Stimulated activated CD4-positive, alpha-beta T cell treated with anti-CD3 and anti-CD28 coated beads, Interleukin-2, amount 100 ng/mL, for 4 hours (primary cell): ENCODE data around the gene ANKS1B.
"Not testable (repeated sequence)": the region's sequence is repeated elsewhere in the genome, so short reads cannot be mapped to it uniquely, and the experiment has no call there.

Experiments
- DNase-seq: peaks from one replicate; pipeline ENCODE4 v3.0.0-alpha.2; 2020; ENCODE audit warnings: low read depth

Gene ANKS1B

DNA sequence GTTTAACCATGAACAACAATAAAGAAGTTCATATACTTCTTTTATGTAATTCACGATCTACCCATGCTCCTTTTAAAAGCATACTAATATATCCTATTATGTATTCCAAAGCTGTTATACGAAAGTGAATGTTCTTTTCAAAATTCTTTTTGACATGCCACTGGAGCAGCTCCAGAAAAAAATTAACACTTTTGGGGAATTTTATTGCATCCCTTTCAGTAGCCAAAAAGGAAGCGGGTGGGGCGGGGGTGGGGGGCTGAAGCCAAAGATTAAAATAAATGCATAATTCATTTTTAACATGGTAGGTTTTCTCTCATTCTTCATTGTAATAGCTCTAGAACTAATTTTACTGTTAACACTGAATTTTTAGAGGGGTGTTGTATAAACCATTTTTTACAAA is 123.0 kb downstream of the ANKS1B start:
- DNase-seq: no peak

DNA sequence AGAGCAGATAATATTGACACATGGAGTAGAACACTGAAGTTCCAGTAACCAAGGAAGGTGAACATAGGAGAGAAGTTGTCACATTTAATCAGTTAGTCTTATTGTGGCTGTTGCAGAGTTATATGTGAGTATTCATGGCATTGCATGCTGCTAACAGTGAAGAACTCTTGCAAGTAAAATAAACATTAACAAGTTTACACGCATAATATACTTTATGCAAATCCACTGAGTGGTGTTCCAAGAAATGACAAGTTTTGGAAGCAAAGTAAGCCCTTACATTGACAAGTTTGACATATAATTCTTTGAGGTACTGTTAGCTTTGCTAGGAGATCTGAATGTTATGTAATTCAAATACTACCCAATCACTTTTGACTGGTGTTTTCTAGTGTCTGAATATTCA is 125.6 kb downstream of the ANKS1B start:
- DNase-seq: no peak

DNA sequence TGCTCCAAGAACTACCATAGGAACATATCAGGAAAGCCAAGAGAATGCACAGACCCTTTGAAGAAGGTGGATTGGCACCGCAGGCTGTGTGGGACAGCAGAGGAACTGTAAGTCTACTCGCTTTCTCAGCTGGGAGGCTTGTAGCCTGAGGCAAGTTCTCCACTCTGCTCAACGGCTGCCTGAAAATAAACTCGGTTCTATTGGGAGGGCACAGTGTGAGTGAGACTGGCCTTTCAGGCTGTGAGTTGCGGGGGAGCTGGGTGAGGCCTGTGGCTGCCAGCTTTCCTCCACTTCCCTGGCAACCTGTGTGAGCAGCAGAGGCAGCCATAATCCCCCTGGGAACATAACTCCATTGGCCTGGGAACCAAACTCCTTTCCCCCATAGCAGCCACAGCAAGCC is 132.1 kb downstream of the ANKS1B start:
- no peak for DNase-seq

DNA sequence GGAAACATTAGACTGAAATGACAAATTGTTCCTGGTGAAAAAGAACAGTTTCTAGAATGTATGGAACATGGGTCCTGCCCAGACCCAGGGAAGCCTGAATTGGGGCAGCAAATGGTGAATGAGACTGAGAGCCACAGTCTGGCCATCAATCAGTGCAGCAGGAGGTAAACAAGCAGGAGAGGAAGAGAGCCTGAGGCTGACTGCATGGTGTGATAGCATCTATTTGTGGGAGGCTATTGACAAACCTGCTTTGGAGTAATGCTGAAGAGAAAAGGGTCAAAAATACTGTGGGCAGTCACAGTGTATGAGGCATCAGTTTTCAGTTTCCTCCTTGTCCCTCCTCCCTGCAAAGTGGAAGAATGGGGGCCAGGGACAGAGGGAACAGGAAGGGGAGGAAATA is 136.8 kb downstream of the ANKS1B start:
- DNase-seq: no peak

DNA sequence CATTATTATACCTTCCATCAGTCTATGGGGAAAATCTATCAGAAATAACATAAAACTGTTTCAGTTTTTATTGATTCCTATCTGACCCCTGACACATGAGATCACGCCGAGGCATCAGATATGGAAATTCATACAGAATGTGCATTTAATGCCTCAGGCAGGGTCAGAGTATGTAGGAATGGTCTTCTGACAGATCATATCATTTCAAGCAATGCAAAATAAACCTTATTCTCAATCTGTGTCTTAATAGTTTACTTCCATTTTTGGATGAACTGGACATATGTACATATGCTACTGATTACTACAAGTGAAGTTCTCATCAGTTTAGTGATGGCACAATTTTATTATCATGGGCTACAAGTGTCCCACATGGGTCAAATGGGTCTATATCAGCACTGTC is 150.0 kb downstream of the ANKS1B start:
- DNase-seq: no peak

DNA sequence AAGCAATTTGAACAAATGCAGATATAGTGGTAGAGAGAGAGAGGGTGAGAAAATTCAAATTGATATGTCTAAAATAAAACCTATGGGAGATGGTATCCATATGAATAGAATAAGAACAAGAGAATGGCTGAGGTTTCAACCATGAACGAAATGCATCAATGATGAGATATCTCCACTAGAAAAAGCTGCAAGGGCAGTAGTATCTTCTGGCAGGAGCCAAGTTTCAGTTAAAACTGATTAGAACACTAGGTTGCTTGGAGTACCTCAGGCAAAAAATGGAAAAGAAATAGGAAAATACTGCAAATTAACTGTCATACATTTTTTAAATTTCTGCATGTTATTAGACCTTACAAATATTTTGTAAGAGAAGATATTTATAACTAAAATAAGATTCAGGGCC is 151.3 kb downstream of the ANKS1B start:
- no peak for DNase-seq

DNA sequence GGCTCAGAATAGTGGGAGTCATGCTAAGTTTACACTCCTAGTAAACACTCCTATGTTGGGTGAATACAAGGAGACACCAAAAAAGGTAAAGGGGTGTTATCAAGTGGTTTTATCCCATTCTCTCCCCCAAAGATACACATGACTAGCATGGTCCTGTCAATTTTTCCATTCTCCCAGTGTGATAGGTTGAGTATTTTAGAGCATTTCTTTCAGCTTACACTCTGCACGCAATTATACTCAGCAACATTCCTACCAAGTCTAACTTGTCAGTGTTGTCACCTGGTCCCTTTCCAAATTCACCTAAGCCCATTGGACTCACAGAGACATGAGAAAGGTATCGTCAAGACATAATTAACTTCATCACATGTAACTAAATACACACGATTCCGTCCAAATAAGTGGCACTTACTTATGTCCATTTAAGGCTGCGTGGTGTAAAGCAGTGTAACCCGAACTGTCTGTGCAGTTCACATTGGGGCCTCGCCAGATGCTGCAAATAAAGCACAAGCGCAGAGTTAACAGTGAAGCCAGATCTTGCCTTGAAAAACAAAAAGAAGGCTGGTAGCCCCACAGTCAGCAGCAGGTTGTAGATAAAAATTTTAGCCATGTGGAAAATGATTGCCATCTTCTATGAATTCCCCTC is 159.7 kb downstream of the ANKS1B start:
- no peak for DNase-seq

DNA sequence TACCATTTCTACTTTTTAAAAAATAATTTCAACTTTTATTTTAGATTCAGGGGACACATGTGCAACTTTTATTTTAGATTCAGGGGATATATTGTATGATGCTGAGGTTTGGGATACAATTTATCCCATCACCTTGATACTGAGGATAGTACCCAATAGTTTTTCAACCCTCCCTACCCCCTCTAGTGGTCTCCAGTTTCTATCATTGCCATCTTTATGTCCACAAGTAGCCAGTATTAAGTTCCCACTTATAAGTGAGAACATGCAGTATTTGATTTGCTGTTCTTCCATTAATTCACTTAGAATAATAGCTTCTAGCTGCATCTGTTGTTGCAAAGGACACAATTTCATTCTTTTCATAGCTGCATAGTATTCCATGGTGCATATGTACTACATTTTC is 162.5 kb downstream of the ANKS1B start:
- DNase-seq: no peak

DNA sequence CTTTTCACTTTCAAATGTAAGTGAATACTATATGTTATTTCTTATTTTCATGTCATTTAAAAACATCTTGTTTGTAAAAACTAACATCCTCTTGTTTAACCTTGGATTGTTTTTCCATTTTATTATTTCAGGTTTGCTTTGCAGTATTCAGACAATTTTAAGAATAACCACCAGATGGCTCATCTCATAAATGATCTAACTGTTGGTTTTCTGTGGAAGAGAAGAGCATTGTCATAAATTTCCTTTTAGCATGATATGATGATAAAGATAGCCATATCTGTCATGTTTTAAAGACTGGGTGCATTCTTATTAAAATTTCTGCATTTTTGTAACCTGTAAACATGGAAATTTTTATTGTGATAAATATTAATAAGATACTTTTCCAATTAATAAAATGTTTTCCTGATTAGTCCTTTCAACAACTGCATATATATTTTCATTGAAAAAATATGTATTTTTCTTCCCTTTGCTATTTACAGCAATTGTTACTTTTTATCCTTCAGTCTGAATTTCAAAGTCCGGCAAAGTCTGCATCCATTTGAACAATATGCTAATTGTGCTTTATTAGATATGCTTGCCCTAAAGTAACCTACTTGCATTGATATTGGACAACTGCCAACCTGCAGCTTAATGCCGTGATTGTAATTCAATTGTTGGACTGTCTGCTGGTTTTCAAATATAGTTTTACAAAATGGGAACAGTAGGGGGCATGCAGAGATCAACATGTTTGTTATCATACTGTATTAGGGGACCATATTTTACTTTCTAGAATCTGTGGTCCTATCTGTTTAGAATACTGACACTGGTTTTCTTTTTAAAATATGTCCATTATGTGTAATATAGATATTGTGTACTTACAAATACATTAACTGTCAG is 173.8 kb downstream of the ANKS1B start:
- DNase-seq: no peak

DNA sequence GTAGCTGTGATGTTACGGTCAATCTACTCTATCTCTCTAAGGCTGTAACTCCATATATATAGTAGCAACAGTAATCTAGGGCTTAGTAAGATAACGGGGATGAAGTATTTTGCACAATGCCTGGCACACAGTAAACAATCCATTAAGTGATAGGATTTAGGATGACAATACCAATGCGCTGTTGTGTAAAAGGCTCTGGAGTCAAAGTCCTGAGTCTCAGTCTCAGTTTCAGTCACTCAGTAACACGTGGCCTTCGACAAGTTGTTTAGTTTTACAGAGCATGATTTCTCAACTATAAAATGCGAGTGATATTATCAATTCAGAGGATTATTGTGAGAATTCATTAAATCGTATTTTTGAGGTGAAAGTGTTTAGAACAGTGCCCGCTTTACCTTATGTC is 174.8 kb downstream of the ANKS1B start:
- DNase-seq: no peak

DNA sequence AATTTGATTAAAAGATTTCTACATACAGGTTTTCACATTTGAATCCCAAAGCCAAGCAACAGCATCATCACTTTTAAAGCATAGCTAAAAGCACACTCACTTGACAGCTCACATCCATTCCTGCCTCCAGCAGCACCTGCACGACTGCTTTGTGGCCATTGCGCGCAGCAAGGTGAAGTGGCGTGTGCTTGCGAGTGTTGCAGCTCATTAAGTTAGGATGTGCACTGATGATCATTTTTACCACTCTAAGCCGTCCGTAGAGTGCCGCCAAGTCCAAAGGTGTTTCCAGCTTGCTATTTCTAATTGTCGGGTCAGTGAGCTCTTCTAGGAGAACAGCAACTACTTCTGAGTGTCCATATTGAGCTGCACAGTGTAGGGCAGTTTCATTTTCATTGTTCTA is 178.4 kb downstream of the ANKS1B start:
- no peak for DNase-seq

DNA sequence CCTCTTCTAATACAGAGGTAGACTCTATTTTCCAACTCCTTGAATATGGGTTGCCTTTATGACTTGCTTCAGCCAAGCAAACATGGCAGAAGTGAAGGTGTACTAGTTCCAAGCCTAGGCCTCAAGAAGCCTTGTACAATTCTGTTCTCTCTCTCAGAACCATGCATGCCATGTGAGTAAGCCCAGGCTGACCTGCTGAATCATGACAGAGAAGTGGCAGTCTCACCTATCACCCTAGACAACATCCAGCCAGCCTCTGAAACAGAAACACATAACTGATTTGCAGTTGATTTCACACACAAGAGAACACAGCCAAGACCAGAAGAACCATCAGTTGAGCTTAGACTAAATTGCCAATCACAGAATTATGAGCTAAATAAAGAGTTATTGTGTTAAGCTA is 180.0 kb downstream of the ANKS1B start:
- DNase-seq: no peak

DNA sequence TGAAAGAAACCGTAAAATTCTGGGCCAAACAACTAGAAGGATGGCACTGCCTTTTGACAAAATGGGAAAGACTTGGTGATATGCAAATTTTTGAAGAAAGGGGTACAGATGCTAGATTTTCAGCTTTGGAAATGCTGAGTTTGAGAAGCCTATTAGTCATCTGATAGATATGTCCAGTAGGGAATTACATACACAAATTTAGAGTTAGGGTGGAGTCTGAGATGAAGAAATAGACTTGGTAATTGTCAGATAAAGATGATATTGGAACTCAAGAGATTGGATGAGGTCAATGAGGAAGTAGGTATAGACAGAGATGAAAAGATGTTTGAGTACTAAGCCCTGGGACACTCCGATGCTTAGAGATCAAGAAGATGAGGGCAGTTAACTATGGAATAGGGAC is 184.1 kb downstream of the ANKS1B start:
- DNase-seq: no peak

DNA sequence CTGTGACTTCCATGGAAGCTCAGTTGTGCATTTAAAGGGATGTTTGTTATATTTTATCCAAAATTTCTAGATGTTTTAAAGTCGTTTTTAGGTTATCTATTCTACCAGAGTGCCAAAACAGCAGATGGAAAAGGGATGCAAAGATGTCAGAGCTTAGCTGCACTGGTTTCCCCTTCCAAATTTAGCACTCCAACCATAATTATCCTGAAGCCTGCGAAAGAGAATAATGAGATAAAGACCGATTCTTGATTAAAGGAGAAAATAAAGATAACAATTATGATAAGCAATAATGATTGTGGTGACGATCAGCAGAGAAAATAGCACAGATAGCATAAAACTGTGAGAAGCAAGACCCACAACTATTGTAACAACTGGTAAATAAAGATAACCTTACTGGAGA is 186.8 kb downstream of the ANKS1B start:
- not testable (repeated sequence) for DNase-seq

DNA sequence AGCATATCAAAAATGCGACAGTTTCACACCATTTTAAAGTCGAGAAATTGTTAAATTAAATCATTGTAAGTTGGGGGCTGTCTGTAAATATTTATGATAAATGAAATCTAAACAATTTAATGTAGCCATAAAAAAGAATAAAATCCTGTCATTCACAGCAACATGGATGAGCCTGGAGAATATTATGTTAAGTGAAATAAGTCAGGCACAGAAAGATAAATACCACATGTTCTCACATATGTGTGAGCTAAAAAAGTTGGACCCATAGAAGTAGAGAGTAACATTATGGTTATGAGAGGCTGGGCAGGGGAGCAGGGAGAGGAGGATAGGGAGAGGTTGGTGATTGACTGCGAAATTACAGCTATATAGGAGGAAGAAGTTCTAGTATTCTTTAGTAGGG is 201.3 kb downstream of the ANKS1B start:
- DNase-seq: no peak

DNA sequence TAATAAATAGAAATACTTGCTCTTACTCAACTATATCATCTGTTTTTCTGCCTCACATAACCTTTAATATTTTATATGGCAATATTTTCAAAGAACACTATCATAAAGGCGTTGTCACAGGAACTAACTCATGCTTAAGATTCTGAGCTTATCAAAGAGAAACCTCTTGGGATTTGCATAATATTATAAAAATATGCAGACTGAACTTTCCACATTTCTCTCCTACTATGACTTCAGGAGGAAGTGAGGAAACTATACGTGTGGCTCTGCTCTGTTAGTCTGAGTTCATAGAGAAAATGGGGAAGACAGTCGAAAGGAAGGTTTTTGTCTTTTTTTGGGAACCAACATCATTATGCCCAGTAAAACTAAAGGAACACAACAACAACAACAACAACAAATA is 212.5 kb downstream of the ANKS1B start:
- no peak for DNase-seq

DNA sequence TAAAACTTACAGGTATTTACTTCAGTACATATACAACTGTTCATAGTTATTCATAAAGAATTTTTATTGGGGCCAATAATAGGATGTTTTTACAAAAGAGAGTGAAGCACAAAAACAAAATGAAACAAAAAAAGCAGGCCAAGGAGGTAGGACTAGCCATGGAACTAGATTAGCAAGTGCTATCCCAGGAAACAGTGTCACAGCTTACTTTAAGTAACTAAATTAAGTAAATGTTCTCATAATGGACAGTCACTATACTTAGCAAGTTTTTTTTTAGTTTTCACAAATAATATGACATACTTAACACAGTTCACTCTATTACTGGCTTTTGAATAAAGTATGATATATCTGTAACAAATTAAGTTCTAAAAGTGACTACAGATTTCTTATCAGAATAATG is 213.1 kb downstream of the ANKS1B start:
- no peak for DNase-seq

DNA sequence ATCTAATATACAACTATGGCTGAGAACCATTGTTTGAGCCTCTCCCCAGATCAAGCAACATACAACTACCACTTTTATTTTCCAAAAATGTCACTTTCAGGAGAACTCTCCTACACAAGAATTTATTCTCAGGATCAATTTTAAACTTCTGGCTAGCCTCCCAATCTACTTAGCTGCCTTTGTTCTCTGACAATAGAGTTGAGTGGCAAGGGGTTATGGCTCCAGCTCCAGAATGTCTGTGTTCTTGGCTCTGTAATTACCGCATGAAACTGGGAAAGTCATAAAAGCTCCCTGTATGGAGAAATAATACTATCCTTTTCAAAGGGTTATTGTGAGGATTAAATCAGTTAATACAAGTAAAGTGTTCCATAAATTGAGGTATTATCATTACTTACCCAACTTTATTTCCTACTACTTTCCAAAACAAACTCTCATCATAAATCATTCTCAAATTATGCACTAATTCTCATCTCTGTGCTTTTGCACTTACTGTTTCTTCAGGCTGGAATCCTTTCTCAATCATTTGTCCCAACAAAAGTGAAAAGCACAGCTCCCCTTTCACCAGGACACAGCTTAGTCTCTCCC is 215.2 kb downstream of the ANKS1B start:
- DNase-seq: no peak

DNA sequence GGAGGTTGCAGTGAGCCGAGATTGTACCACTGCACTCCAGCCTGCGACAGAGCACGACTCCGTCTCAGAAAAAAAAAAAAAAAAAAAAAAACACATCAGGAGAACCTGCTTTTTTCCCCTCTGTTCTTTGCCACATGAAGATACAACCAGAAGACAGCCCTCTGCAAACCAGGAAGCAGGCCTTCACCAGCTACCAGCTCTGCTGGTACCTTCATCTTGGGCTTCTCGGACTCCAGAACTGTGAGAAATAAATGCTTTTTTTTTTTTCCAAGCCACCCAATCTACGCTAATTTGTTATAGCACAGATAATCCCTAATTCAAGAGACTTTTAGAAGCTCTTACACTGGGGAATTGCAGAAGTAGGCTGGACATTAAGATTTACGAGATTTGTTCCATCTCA is 216.0 kb downstream of the ANKS1B start:
- no peak for DNase-seq

DNA sequence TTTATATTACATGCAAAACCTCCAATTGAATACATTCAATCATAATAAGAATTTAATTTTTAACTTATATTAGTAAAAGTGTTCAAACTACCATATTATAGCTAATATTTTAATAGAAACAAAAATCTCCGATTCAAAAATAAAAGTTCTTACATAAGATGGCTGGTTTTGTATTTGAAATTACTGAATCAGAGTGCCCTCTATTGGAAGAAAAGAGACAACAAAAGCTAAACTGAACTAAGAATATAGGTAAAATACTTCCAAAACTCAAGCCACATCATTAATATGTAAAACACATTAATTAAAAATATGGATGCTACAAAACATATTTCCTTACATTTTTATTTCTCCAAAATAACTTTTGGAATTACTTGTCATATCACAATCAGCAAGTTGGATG is 216.9 kb downstream of the ANKS1B start:
- no peak for DNase-seq

DNA sequence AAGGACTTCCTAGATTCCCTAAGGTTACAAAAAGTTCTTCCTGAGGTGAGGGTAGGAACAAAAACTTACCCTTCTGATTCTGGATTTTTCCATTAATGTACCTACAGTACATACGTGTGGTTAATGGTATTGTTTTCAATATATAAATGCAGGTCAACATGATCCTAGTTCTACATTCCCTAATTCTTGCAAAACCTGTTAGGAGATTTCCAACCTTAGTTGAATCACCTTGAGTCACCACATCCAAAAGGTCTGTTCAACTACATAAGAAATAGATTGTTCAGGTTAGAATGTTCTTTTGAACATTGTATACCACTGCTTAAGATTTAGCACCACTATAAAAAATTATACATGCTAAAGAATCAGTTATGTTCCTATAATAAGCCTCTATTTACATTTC is 218.3 kb downstream of the ANKS1B start:
- DNase-seq: no peak

DNA sequence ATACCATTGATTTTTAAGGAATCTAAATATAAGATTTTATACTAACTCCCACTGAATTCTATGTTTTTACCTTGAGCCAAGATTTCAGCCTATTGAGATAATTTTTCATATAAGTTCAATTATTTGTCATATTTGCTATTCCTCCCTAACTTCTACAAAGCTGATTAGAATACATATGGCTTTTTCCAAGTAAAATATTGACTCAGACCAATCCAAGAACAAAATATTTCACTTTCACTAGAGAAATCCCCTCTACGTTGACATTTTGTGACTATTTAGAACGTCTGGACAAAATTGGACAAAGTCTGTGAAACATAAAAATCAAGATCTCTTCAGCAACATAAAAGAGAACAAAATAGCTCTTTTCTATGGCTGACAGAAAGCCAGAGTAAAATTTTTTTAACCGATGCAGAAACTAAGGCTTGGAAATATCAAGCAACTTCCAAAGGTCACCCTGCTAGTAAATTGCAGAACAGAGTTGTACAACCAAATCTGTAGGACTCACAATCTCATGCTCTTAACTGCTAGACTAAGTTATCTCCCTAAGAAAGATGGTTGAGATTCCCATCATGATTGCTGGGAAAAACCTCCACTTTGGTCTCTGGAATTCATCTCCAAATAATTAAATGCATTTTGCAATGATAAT is 219.1 kb downstream of the ANKS1B start:
- no peak for DNase-seq

DNA sequence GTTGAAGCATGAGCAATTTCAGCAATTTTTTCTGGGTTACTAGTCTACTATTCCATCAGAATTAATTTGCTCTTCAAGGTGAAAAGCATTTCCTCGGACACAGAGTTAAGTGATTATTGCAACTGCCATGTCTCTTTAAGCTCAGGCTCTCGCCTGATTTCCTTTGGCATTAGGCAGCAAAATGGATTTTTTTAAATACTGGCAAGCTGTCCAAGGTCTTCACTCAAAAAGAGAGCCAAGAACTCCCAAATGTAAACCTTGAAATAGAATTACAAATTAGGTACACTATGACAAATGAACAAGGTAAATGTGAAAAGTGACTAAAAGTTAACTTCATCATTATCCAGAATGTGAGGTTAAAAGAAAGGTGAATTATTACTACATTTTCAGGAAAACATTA is 225.3 kb downstream of the ANKS1B start:
- DNase-seq: no peak
